Measurements from ENCODE around the gene RMC1.
"Not testable (repeated sequence)": the region's sequence is repeated elsewhere in the genome, so short reads cannot be mapped to it uniquely, and the experiment has no call there.

Gene RMC1

DNA sequence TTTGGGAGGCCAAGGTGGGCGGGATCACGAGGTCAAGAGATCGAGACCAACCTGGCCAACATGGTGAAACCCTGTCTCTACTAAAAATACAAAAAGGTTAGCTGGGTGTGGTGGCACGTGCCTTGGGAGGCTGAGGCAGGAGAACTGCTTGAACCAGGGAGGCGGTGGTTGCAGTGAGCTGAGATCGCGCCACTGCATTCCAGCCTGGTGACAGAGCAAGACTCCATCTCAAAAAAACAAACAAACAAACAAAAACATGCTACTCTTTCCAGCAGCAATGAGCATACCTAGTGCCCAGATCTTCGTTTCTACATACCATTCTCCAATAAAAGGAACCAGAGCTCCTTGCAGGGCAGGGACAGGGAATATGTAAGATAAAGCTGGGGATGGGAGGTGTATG lies 54.2 kb downstream of the RMC1 start:
- DNase-seq (ENCODE audit: low spot score), result not testable (repeated sequence)

DNA sequence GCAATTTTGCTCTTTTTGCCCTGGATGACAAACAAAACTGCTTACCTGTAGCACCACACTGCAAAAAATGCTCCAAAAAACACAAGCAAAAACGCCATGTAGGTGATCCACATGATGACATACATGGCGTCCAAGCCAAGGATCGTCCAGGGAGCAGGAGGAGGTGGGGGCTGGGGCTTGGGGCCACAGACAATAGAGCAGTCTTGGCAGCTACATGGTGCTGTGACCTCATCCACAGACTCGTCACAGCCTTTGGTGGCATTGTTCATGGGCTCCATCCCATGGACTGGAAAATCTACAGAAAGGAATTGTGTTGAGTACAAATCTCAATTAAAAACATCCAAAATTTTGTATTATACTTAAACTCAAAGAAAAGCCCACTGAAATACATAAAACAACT lies 56.9 kb downstream of the RMC1 start:
- no peak for DNase-seq (ENCODE audit: low spot score)

DNA sequence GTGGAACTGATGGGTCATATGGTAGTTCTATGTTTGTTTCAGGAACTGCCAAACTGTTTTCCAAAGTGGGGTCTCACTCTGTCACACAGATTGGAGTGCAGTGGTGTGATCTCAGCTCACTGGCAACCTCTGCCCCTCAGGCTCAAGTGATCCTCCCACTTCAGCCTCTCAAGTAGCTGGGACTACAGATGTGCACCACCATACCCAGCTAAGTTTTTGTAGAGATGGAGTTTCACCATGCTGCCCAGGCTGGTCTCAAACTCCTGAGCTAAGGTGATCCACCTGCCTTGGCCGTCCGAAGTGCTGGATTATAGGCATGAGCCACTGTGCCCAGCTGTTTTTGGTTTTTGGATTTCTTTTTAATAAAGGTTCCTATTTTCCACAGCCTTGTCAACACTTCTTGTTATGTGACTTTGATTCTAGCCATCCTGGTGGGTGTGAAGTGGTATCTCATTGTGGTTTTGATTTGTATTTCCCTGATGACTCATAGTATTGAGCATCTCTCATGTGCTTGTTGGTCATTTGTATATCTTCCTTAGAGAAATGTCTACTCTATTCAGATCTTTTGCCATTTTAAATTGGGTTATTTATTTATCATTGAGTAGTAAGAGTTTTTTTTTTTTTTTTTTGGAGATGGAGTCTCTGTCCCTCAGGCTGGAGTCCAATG lies 60.2 kb downstream of the RMC1 start:
- DNase-seq (ENCODE audit: low spot score), result no peak

DNA sequence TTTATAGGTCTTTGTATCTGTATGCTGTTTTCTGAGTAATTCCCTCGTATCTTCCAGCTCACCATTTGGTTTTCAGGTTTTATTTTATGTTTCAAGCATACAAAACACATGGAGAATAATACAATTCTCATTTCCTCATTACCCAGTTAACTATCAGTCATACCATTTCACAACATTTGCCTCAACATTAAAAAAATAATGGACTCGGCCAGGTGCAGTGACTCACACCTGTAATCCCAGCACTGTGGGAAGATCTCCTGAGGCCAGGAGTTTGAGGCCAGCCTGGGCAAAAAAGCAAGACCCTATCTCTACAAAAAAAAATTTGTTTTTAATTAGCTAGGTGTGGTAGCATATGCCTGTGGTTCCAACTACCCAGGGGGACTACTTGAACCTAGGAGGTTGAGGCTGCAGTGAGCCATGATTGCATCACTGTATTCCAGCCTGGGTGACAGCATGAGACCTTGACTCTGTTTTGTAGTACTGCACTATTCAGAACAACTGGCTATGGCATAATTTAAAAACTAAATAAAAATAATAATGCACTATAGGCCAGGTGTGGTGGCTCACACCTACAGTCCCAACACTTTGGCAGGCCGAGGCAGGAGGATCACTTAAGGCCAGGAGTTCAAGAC lies 62.7 kb downstream of the RMC1 start:
- DNase-seq (ENCODE audit: low spot score), result no peak

DNA sequence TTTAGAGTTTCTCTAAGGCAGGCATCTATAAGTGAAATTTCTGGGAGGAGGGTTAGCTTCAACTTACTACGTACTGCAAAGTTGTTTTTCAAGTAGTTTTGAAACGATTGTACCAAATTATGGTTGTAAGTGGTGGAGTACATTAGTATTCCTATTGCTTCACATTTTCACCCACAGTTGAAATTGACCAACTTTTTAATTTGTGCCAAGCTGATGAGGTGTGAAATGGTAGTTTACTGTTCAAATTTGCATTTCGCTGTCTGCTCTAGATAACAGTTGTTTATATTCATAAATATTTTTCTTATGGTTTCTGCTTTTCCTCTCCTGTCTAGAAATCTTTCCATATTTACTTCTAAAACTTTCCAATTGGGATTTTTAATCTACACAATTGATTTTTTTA lies 64.4 kb downstream of the RMC1 start:
- no peak for DNase-seq (ENCODE audit: low spot score)

DNA sequence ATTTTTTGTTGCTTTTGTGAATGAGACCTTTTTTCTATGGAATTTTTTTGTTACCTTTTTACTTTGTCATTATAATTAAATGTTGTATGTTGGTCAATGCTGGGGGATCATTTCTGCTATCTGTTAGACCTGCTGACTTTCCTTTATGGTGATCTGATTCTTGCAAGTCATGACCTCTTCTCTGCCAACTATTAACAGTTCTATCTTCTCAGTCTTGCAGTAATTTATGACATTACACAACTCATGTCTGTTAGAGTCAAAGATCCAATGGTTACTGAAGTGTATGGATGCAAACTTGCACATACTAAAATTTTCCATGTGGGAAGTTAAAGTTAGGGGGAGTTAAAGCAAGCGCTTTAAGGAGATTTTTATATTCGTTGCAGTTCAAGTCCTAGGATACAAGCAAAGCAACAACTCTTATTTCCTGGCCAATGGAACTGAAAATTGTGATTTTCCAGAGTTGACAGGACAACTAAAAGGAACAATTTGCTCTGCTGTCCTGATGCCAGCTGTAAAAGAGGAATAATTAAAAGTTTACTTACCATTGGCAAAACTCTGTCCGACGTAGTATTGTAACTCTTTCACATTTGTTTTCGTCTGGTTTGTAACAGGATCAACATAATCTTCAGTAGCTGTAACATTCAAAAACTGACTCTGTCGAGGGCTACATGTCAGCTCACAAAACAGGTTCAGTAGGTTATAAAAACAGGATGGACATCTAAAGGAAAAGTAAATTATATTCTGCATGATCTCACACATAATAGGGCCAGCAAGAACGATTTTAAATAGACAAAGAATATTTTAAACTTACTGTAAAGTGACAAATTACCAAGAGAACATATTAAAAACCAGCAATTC lies 65.2 kb downstream of the RMC1 start:
- no peak for DNase-seq (ENCODE audit: low spot score)

DNA sequence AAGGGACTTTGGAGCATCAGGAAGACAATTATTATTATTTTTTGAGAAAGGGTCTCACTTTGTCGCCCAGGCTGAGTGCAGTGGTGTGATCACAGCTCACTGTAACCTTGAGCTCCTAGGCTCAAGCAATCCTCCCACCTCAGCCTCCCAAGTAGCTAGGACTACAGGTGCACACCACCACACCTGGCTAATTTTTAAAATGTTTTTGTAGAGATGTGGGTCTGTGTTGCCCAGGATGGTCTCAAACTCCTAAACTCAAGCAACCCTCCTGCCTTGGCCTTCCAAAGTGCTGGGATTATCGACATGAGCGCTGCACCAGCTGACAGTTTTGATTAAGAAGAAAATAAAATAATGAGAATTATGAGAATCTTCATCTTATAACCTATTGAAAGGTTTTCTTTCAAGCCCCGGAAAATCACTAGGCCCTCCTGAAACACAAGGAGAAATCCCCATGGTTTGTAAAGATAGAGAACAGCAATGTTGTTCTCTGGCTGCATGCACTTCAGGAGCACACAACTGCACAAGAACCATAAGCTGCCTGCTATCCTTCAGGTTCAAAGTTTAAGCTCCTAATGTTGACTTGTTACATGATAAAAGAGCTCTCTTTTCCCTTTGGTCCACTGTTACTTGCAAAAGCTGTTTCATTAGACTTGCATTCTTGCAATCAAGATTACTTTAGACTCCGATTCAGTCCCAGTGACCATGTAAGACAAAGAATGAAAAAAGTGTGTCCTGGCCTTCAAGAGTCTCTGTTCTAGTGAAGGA lies 66.2 kb downstream of the RMC1 start:
- DNase-seq (ENCODE audit: low spot score), result no peak

DNA sequence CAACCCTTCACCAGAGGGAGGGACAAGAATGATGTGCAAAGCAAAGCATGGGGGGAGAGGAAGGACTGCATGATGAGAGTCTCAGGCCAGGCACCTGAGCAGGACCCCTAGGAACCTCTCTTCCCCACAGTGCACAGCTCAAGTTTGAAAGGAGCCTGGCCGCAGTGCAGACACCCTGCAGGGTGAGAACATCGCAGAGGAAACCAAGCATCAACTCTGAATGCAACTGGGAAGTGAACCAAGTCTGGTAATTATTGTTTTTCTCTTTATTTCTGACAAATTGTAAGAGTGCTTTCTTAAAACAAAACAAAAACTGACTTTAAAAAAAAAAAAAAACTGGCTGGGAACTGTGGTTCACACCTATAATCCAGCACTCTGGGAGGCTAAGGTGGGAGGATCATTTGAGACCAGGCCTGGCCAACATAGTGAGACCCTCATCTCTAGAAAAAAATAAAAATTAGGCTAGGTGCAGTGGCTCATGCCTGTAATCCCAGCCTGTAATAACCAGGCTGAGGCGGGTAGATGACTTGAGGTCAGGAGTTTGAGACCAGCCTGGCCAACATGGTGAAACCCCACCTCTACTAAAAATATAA lies 67.7 kb downstream of the RMC1 start:
- no peak for DNase-seq (ENCODE audit: low spot score)

DNA sequence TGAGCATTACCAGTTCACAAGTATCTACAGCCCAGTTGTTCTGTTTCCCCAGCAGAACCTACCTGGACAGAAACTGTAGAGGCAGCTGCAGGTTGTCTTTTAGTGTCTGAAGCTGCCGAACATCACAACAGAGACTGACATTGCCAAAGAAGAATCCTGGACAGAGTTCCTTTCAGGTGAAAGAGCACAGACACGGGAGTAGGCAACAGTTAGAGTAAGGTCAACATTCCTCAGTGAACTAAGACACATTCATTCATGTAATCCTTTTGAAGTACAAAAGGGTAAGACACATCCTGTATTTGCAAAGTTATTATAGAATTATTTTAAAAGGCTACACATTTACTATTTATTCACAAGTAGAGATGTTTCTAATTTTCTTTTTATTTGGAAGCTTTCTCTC lies 68.7 kb downstream of the RMC1 start:
- no peak for DNase-seq (ENCODE audit: low spot score)

DNA sequence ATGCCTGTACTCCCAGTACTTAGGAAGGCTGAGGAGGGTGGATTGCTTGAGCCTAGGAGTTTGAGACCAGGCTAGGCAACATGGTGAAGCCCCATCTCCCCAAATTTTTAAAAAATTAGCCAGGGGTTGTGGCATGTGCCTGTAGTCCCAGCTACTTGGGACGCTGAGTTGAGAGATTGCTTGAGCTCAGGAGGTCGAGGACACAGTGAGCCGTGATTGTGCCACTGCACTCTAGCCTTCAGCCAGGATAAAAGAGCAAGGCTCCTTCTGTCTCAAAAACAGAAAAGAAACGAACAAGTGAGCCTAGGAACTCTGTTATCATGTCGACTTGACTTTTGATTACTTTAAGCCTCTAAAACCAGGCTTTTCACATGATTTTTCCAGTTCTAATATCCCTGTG lies 69.3 kb downstream of the RMC1 start:
- no peak for DNase-seq (ENCODE audit: low spot score)

DNA sequence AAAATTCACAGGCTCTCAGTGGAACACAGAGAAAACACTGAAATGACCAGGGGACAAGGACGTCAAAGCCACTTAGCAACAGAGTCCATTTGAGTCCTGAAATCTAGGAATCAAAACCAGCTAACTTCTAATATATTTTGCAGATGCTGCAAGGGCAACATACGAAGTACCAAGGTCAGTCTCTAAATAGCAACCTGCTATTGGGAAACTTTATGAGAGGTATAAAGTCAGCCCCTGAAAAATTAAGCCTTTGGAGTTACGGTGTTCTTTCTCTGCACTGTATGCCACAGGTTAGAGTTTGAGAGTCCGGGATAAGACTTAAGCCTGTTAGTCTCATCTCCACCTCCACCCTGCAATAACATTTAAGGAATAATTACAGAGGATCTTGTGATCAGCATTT lies 69.7 kb downstream of the RMC1 start:
- DNase-seq (ENCODE audit: low spot score), result no peak

DNA sequence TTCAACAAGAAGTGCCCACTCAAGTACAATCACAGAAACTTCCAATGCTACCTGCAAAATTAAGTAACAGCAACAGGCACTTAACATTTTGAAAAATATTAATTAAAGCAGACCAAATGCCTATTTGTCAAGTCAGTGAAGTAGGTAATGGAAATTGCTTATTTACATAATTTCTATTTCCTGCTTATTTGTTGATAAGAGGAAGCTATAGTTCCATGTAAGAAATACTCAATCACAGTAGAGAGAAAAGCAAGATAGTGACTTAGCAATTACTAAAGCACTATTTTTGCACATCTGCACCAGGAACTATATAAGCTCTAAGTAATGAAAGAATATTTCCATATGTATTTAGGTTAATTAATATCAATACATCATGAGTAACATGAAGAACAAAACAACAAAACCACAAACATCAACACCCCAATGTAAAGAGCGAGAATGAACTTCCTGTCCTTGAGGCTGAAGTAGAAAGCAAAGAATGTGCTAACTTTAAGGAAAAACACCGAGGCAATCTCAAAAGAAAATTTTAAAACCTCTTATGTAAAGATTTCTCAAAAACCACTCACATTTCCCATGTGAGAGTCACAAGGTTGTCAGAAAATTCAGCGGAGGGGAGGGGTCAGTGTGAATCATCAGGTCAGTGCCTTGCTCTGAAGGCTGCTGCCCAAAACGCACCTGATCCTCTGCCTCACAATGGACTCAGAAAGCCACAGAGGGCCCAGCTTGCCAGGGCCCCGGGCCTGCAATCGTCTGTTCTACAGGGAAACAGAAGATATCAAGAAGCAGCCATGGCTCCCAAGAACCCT lies 70.5 kb downstream of the RMC1 start:
- DNase-seq (ENCODE audit: low spot score), result no peak

DNA sequence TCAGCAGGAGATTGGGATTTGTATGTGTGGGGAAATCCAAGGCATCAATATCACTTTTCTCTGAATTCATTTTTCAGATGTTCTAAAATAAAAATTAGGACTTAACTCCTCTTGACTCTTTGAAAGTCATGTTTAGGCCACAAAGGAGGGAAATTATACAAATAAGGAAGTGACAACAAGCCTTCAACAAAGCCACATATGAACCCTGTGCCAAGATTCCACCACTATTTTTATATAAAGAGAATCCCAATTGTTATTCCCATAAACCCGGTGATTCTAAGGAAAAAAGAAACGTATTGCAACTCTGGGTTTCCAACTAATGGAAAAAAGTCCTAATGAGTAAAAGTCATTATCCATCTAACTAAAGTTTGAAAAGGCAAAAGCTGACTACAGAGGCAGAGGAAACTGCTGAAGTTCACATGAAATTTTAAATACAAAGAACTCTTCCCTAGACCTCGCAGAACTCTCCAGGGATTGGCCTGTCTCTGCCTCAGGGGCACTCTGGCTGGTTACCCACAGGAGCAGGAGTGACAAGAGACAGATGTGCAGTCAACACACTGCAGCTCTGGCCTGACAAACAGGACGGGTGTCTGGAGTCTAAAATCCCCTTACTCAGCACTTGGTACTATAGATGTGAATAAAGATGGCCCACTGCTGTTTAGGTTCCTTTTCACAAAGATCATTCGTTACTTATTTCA lies 71.4 kb downstream of the RMC1 start:
- peak; percentile 41 for DNase-seq (ENCODE audit: low spot score)

DNA sequence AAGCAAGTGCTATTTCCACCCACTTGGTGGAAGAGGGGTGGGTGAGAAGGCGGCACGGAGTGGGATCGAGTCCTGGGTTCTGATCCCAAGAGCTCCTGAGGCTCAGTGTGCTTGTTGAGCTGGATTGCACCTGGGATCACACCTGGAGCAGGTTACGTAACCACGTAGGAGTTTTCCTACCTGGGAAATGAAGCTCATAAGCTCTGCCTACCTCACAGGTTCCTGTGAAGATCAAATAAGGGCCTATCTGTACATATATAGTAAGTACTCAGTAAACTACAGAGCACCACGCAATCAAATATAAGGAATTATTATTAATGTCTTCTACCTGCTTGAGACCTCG lies 72.0 kb downstream of the RMC1 start:
- DNase-seq (ENCODE audit: low spot score), result no peak

DNA sequence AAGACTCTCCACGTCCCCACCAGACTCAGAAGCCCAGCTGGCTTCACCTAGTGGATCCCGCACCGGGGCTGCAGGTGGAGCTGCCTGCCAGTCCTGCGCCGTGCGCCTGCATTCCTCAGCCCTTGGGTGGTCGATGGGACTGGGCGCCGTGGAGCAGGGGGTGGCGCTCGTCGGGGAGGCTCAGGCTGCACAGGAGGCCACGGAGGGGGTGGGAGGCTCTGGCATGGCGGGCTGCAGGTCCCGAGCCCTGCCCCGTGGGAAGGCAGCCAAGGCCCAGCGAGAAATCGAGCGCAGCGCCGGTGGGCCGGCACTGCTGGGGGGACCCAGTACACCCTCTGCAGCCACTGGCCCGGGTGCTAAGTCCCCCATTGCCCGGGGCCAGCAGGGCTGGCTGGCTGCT lies 74.2 kb downstream of the RMC1 start:
- not testable (repeated sequence) for DNase-seq (ENCODE audit: low spot score)

DNA sequence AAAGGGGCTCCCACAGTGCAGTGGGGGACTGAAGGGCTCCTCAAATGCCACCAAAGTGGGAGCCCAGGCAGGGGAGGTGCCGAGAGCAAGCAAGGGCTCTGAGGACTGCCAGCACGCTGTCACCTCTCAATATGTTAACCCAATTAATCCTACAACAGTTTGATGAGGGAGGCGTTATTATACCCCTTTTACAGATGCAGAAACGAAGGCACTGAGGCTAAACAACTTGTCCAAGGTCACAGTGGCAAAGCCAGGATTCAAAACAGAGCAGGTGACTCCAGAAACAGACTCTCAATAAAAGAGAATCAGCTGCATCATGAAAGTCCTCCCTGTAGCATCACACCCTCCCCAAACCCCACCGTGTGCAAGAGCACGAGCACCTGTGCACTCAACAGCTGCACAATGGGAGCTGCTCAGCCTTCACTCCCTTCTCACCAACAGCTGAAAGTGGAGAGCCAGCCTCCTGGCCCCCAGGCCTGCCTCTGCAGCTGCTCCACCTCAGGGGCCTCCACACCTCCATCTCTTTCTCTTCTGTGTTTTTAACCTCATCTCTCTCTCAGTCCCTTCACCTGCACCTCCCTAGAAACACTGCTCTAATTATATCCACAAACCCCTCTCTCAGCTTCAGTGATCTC lies 74.9 kb downstream of the RMC1 start:
- DNase-seq (ENCODE audit: low spot score), result no peak

DNA sequence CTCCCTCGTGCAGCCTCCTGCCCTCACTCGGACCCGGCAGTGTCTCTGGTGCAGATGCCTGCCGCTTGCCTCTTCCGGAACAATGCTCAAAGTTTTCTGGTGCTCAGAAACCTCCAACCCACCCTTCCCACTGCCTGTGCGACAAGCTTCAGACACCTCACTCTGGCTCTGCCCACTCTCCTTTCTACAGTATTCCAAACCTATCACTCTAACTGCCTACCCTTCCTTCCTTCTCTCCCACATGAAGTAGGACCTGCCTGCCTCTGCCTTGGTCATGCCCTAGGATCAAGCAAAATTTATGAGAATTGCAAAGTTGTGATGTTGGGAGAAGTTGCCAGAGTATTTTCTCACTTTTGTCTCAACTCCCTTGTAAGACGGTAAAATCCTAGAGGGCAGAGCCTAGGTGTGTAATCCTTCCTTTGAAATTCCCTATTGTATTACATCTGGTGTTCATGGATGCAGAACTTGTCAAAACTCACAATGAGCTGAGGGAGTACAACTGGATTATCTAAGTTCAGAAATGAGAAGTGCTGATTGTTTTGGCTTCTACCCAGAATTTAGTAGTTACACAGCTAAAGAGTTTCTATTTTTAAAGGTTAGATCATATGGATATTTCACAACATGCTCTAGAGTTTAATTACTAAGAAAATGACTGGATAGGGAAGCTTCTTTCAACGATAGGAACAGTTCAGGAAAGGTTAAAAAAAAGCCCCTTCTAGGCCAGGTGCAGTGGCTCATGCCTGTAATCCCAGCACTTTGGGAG lies 75.8 kb downstream of the RMC1 start:
- DNase-seq (ENCODE audit: low spot score), result no peak

DNA sequence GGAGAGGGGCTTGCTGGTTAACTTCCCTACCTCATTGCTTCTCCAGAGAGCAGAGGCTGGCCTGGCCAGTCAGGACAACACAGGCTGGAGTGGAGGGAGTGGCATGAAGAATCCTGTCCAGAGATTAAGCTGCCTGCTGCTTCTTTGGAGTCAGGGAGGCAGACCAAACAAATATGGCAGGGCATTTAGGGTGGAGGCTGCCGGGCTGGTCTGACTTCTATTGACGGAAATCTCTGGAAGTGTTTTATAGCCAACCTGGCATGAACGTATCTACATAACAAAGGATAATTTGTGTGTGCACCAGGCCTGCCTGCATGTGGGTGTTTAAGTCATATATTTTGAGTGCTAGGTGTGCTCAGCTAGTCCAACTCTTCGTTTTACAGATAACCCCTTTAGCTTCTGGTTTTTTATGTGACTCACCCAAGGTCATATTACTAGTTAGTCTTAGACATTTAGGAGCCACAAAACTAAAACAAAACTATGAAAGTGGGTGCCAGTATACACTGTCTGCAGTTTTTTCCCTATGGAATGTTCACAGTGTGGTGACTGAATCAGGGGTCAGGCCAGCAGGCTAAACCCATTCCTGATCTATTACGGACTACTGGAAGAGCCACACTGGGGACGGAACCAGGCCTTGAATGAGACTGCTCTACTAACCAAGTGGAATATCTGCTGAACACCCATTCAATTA lies 77.5 kb downstream of the RMC1 start:
- no peak for DNase-seq (ENCODE audit: low spot score)

All from SK-N-DZ (cell line).